Measurements from ENCODE around the gene CHST12.
"Not testable (repeated sequence)": the region's sequence is repeated elsewhere in the genome, so short reads cannot be mapped to it uniquely, and the experiment has no call there.

The CHST12 gene

GRCh38 chr7:2378125-2378524 is 25.3 kb upstream of the CHST12 start:
- DNase-seq (ENCODE audit: low read depth in 2 of 2) = not testable (repeated sequence)

DNA sequence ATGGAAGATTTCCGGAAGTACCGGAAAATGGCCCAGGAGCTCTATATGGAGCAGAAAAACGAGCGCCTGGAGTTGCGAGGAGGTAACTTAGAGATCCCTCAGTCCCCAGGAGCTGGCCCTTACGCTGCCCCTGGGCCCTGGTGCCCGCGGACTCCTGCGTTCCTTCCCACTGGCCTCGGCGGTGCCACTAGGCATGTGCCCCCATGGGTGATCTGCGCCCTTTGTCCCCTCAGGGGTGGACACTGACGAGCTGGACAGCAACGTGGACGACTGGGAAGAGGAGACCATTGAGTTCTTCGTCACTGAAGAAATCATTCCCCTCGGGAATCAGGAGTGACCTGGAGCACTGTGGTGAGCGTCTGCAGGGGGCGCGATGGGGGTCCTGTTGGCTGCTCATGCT is 24.2 kb upstream of the CHST12 start:
- no peak for DNase-seq (ENCODE audit: low read depth in 2 of 2)

DNA sequence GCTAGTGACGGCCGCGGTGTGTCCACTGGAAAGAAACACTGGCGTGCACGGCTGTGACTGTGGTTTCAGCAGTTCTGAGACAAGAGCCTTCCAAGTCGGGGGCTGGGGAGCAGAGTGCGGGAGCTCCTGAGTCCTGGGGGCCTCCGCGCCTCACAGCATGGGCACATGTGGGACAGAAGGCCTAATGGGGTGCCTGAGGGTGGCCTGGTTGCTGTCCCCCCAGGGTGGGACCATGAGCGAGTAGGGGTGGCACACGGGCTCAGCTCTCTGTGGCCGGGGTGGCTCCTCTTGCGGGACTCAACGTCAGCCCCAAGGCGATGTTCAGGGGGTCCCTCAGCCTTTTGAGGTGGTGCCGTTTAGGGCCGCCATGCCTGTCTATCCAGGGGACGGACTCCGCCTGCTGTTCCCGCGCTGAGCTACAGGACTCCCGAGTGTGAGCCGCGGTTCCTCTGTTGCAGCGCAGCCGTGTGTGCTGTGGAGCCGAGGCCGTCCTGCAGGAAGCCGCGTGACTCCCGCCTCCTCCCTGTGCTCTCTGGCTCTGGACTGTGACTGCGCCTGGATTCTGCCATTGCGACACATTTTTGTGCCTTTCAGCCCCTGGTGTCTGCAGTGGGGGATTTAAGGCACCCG is 23.5 kb upstream of the CHST12 start:
- DNase-seq (ENCODE audit: low read depth in 2 of 2) = no peak

DNA sequence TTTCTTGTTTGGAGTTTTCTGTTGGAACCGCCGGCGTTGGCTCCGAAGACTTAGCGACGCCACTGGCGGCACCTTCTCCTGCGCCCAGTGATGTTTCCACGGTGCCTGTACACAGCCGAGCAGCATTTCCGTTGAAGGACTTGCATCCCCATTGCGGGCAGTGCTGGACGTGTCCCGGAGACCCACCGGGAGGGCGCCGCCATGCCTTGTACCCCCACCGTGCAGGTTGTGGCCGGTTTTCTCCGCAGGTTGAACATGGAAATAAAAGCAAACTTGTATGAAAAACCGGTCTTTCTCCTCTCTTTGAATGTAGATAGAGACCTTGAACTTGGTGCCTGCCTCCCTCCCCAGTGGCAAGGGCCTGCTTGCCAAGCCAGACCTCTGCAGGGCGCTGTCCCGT is 22.9 kb upstream of the CHST12 start:
- DNase-seq (ENCODE audit: low read depth in 2 of 2) = no peak

- no peak for DNase-seq (ENCODE audit: low read depth in 2 of 2)
Observed at GRCh38 chr7:2381227-2381626, 22.2 kb upstream of the CHST12 start.

- no peak for DNase-seq (ENCODE audit: low read depth in 2 of 2)
Observed at GRCh38 chr7:2381881-2382509, 21.4 kb upstream of the CHST12 start.

GRCh38 chr7:2383543-2384274 is 19.7 kb upstream of the CHST12 start:
- no peak for DNase-seq (ENCODE audit: low read depth in 2 of 2)

DNA sequence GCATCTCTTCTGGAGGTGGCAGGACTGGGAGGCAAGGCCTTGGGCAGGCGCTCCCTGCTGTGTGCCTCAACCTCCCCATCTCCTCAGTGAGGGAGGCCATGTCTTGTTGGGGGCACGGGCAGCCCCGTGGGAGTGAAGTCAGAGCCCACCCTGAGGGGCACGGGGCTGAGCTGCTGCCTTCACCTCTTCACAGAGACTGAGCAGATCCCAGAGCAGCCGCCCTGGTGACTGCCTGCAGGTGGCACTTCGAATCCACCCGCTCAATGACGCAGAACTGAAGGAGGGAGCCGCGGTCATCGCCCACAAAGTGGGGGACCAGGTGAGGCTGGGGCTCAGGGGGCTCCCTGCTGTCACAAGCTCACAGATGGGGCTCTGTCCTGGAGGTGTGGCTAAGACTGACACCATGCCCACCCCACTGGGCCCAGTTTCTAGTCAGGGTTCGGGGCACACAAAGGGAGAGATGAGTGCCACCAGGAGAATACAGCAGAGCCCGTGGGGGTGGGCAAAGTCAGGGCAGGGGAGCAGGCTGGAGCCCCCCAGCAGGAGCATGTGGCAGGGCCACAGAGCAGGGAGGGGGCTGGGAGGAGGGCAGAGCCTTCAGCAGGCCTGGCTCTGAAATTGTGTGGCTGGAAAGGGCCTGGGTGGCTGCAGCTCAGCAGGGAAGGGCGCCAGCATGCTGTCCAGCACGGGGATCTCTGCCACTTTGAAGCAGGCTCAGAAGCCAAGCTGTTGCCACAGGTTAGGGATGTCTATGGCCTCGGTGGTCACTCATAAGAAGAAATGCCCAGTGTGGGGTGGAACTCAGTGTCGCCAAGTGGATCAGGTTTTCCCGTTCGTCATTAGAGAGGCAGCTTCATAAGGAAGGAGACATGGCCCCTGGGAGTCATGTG is 18.8 kb upstream of the CHST12 start:
- DNase-seq (ENCODE audit: low read depth in 2 of 2) = no peak

DNA sequence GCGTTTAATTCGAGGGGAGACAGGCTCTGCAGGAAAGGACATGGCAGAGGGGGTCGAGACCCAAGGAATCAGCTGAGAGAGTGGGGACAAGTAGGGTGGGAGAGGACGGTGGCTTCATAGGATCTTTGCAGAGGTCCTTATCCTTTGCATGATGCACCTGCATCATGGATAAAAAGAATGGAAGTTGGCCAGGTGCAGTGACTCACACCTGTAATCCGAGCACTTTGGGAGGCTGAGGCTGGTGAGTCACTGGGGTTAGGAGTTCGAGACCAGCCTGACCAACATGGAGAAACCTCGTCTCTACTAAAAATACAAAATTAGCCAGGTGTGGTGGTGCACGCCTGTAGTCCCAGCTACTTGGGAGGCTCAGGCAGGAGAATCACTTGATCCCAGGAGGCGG is 17.3 kb upstream of the CHST12 start:
- DNase-seq (ENCODE audit: low read depth in 2 of 2) = not testable (repeated sequence)

DNA sequence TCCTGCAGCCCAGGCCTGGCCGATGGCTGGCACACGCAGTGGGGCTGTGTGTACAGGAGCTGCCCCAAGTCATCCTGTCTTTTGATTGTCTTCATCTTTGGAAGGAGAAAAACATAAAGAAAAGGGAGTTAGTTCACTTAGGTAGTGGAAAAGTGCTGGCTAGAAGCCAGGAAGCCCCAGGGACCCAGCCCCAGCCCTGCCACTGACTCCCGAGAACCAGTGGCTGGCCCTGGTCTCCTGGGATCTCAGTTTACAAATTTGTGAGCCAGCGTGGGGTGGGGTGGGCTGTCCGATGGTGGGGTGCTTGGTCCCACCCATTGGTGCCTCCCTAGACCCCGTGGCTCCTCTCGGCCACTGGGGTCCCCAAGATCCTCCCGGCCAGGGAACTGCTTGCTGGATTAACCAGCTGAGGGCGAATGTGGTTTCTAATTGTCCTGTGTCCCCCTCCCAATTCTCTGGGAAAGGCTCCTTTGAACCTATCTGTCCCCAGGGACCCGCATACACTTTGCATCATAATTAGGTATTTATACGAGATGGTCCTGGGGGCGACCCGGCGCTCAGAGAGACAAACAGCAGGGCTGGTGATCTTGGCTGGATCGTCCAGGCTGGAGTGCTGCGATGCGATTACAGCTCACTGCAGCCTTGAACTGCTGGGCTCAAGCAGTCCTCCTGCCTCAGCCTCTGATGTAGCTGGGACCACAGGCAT is 16.3 kb upstream of the CHST12 start:
- DNase-seq (ENCODE audit: low read depth in 2 of 2) = no peak

DNA sequence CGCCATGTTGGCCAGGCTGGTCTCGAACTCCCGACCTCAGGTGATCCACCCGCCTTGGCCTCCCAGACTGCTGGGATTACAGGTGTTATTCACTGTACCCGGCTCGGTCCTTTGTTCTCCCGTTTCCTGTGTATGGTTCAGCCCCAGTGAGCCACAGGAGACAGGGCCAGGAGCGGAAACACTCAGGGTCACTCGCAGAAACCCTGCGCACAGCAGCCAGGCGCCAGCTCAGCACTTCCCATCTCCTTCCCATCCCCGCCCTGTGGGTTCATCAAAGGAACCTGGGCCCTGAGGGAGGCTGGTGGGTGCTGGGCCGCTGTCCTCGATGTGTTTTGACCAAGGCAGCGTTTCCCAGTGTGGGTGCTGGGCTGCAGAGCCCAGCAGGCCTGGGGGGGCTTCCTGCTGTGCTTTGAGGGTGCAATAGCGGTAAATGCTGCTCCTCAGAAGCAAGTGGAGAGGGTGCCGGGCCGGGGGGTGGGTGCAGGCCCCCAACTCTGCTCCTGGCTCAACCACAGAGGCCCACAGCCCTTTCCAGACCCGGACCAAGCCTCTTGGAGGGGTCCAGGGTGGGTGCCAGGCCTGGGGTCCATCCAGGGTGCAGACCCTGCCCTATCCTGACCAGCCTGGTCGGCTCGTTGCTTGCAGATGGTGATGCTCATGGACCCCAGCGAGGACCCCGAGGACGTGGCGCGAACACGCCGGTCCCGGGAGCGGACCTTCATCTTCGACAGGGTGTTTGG is 15.3 kb upstream of the CHST12 start:
- DNase-seq (ENCODE audit: low read depth in 2 of 2) = no peak

DNA sequence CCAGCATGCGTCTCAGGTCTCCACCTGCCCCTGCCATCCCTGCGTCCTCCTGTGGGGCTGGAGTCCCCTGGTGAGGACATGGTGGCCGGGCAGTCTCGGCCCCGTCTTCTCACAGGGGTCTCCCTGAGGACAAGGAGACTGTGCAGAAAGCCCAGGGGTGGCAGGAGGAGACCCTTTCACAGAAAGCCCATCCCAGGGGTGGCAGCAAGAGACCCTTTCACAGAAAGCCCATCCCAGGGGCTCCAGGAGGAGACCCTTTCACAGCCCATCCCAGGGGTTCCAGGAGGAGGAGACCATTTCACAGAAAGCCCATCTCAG is 14.8 kb upstream of the CHST12 start:
- DNase-seq (ENCODE audit: low read depth in 2 of 2) = no peak

DNA sequence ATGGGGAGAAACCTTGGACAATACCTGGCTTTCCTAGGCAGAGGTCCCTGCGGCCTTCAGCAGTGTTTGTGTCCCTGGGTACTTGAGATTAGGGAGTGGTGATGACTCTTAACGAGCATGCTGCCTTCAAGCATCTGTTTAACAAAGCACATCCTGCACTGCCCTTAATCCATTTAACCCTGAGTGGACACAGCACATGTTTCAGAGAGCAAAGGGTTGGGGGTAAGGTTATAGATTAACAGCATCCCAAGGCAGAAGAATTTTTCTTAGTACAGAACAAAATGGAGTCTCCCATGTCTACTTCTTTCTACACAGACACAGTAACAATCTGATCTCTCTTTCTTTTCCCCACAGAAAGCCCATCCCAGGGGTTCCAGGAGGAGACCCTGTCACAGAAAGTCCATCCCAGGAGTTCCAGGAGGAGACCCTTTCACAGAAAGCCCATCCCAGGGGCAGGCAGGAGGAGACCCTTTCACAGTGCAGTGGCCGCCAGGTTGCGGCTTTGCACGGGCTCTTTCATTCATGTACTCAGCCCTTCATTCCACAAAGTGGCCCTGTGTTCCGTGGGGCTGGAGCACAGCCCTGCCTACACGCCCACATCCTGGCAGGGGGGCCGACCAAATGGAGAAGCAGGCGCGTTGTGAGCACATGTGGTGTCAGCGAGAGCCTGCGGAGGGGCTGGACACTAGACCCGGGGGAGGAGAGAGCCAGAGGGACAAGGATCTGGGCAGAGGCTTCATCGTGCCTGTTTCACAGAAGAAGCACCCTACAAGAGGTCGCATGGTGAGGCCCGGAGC is 13.2 kb upstream of the CHST12 start:
- DNase-seq (ENCODE audit: low read depth in 2 of 2) = not testable (repeated sequence)

DNA sequence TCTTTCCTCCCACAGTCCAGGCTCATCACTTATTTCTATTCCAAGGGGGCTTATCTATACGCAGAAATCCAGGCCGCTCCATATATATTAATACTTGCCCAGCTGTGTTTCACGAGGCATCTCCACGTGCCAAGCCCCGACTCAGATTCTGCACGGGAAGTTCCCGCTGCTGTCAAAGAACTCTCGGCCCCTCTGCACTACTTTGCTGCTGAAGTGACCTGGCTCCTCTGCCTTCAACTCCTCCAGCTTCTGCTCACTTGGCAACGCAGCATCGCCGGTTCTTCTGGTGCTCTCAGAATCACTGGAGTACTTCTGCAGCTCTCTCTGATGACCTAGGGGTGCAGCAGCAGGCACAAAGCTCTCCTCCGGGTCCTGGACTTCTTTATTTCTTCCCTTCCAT is 9.7 kb upstream of the CHST12 start:
- no peak for DNase-seq (ENCODE audit: low read depth in 2 of 2)

GRCh38 chr7:2394566-2395082 is 8.8 kb upstream of the CHST12 start:
- DNase-seq (ENCODE audit: low read depth in 2 of 2) = no peak

GRCh38 chr7:2398506-2398905 is 4.9 kb upstream of the CHST12 start:
- no peak for DNase-seq (ENCODE audit: low read depth in 2 of 2)

DNA sequence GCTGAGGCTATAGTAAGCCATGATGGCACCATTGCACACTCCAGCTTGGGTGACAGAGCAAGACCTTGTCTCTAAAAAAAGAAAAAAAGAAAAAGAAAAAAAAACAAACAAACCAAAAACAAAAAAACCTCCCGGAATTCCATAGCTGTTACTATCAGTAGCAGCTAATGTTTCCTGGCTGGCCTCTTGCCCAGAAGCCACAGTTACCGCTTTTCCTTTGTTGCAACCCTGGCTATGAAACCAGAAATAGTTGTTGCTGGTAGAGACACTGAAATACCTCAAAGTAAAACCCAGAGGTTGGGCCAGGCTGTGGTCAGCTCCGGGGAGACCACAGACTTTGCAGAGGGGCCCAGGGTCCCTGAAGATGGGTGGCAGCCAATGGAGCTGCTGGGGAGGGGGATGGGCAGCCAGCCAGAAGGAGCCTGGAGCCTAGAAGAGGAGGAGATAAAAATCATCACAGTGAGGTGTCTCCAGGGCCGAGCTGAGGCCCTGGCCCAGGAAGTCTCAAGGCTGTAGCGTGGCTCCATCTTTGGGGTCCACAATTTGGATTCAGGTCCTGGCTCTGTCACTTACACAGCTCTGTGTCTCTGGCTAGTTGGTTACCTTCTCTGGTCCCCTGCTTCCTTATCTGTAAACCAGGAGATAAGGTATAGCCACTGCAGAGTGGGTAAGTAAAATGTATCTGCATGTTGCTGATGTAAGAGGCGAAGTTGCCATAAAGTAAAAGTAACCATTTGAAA is 3.4 kb upstream of the CHST12 start:
- no peak for DNase-seq (ENCODE audit: low read depth in 2 of 2)

DNA sequence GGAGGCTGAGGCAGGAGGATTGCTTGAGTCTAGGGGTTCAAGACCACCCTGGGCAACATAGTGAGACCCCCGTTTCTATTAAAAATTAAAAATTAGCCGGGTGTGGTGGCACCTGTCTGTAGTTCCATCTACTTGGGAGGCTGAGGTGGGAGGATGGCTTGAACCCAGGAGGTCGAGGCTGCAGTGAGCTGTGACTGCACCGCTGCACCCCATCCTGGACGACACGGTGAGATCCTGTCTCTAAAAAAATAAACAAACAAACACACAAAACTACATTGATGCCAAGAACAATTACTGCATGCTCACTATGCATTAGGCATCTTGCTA is 761 bp upstream of the CHST12 start:
- no peak for DNase-seq (ENCODE audit: low read depth in 2 of 2)

Measured in activated CD8-positive, alpha-beta memory T cell treated with anti-CD3 and anti-CD28 coated beads for 4 hours (primary cell).